ENCODE measurements around the gene RBCK1.

RBCK1 gene

GRCh38 chr20:420166-420620, 12.1 kb downstream of the RBCK1 start:
- DNase-seq = no peak

DNA sequence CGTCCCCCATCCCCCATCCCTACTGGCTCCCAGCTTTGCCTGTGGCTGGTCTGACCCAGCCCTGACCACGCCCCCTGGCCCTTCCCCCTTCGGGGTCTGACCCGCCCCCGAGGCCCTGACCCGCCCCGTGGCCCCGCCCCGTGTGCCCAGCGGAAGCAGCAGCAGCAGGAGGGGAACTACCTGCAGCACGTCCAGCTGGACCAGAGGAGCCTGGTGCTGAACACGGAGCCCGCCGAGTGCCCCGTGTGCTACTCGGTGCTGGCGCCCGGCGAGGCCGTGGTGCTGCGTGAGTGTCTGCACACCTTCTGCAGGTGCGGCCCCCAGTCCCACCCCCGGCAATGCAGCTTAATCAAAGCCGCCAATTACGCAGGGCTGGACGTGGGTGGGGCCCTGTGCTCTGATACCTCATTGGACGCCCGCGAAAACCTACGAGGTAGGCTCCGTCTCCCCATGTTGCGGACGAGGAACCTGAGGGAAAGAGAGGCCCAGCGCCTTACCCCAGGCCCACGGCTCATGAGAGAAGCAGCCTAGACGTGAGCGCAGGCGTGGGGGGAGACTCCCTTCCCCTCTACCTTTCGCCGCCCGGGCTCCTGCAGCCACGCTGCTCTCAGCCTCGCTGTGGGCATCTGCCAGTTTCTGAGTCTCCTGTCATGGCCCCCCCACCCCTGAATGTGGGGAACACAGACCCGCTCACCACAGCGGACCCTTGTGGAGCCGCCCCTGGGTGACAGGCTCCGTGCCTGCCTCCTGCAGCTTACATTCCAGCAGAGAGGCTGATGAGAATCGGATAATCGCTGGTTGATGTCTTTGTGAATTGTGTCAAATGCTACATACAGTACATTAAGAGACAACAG, 12.8 kb downstream of the RBCK1 start:
- DNase-seq = peak; percentile 59

GRCh38 chr20:421685-422250, 13.7 kb downstream of the RBCK1 start:
- DNase-seq = peak; percentile 17

GRCh38 chr20:426566-426965, 18.5 kb downstream of the RBCK1 start:
- DNase-seq = no peak

GRCh38 chr20:427401-427800, 19.3 kb downstream of the RBCK1 start:
- DNase-seq = no peak

GRCh38 chr20:427849-428657, 20.0 kb downstream of the RBCK1 start:
- no peak for DNase-seq

GRCh38 chr20:428658-429200, 20.6 kb downstream of the RBCK1 start:
- DNase-seq = no peak

DNA sequence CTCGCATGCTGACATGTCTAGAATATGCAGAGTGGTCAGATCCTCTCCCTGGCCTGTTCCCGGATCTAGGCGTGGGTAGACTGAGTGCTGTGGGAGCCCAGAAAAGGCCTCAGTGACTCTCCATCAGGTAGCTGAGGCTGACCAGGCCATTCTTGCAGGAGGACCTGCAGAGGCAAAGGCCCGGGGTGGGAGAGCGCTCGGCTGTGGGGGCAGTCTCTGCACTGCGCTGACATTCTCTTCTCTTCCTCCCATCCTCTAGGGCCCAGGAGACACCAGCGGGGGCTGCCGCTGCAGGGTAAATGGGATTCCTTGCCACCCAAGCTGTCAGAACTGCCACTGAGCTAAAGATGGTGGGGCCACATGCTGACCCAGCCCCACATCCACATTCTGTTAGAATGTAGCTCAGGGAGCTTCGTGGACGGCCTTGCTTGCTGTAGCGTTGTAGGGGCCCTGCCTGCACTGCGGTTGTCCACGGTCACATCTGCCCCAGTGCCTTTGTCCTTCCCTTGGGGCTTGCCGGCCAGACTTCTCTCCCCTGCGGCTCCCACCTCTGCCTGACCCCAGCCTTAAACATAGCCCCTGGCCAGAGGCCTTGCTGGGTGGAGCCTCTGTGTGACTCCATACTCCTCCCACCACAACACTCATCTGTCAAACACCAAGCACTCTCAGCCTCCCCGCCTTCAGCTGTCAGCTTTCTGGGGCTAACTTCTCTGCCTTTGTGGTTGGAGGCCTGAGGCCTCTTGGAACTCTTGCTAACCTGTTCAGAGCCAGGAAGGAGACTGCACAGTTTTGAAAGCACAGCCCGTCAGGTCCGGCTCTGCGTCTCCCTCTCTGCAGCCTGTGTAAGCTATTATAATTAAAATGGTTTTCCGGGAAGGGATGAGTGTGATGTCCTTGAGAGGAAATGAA, 22.2 kb downstream of the RBCK1 start:
- DNase-seq = peak; percentile 57

DNA sequence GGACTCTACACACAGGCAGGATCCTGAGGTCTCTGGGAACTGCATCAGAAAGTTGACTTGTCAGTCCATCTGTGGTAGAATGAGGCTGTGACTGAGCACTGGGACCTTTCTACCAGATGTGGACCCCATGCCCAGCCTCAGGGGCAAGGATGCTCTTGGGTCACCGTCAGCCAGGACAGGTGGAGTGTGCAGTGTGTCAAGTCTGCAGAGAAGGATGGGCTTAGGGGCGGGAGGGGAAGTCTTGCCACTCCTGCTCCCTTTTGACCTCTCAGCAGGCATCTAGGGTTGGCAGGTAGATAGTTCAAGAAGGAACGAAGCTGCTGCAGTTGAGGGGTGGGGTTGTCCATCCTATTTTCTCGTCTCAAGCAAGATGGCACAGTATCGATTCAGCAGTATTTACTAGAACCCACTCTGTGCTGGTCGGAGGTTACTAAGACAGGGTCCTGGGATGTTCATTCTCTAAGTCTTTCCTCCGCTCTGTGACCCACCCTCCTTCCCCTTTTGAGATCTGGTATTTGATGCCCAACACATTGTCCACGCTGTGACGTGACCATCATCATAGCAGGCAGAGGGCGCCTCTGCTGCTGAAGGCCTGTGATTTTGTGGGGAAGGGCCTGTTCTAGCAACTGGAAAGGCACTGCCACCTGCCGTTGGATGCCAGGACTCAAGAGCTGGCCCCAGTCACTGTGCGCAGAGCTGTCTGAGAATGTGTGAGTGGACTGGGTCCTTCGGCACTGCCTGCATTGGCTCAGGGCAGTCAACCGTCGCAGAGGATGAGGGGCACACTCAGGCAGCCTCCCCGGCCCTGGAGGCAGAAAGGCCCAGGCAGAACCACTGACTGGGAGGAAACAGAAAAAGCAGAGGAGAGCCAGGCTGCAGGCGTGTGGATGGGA, 23.2 kb downstream of the RBCK1 start:
- peak; percentile 68 for DNase-seq

- DNase-seq = peak; percentile 49
Measured at GRCh38 chr20:432208-432607, 24.1 kb downstream of the RBCK1 start.

- DNase-seq = peak; percentile 43
Measured at GRCh38 chr20:432677-433299, 24.7 kb downstream of the RBCK1 start.

DNA sequence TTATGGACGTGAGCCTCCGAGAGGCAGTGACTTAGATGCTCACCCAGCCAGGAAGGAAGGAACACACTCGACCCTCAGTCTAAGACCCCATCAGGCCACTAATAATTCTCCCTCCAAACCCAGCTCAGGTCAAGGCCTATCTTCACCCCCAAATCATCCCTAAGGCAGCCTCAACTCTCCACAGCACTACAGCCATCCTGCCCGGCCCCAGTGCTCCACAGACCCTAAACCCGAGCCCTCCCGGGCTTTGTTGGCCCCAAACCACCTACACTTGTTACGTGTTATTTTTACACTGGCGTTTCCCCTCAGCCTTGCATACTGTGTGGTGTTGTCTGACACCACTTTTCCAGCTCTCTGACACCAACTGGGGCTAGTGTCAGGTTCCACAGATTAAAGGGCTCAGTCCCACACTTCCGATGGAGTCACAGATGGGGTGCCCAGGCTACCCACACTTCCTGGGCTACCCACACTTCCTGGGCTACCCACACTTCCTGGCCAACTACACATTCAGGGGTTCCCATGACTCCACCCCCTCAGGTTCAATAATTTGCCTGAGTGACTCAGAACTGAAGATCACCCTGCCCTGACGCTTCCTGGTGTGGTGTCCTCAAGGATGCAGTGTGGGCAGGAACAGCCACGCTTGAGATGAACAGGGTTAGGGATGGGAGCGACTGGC, 25.3 kb downstream of the RBCK1 start:
- peak; percentile 84 for DNase-seq

GRCh38 chr20:434221-434620, 26.1 kb downstream of the RBCK1 start:
- DNase-seq = no peak

GRCh38 chr20:434661-435419, 26.7 kb downstream of the RBCK1 start:
- DNase-seq = no peak

DNA sequence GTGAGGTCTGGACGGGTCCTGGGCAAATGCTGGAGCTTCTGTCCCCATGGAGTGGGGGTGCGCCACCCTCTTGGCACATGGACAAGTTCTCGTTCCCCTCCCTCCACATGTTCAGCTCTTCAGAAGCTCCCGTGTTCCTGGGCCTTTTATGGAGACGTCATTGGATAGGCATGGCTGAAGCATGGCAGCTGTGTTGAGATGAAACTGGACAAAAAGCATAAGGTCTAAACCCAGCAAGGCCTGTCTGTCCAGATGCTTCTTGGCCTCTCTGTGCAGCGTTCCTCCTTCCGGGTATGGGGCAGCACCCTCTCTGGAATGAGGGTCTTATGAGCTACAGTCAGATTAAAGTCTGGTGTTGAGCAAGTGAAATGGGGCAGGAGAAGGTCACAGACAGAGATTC, 27.5 kb downstream of the RBCK1 start:
- no peak for DNase-seq

- no peak for DNase-seq
Measured at GRCh38 chr20:436476-436875, 28.4 kb downstream of the RBCK1 start.

GRCh38 chr20:437787-438486, 29.8 kb downstream of the RBCK1 start:
- DNase-seq = no peak

All from activated effector memory CD4-positive, alpha-beta T cell treated with anti-CD3 and anti-CD28 coated beads, Interleukin-2, amount 50 U/mL, for 16 hours (primary cell).